ENCODE data around the gene MOK. TPM values are rescaled to one million over a fixed set of nuclear protein-coding genes. Genes with fewer than 3 reads are reported as not detected.

Gene MOK
- total RNA-seq, 1 experiment from 2014 or later, result 2.8 TPM

GRCh38 chr14:102277874-102278630, 26.9 kb downstream of the MOK start:
- Mint-ChIP-seq H3K27me3 (ENCODE audit: low read depth) (no peaks in the 10 kb centered on the region), H3K36me3 (ENCODE audit: insufficient read depth in 1 of 3, low read depth in 3 of 3) (peaks cover 0 to 2% (median 0%) of the 10 kb centered on the region in 3 experiments; a peak in 2 of 7 replicates), H3K9me3 (peaks cover 5 to 6% of the 10 kb centered on the region in 2 experiments; a peak in 4 of 5 replicates), H3K4me1 (peaks cover 9 to 12% of the 10 kb centered on the region in 2 experiments), H3K27ac (no peak overlapping the region), H3K4me3 (no peak overlapping the region)
- Histone ChIP-seq H2BK15ac (ENCODE audit: low read depth, low read length) (no peak overlapping the region), H3T11ph (ENCODE audit: low read length) (no peak overlapping the region), H2BK5ac (ENCODE audit: insufficient read length, low read length) (no peak overlapping the region), H3K14ac (ENCODE audit: insufficient read depth, low read length) (no peak overlapping the region), H3K9me3 (ENCODE audit: control insufficient read depth, low read depth, low read length) (no peaks in the 10 kb centered on the region), H2AFZ (ENCODE audit: low read length) (no peak overlapping the region), H2BK20ac (ENCODE audit: low read depth, low read length, poor library complexity, severe bottlenecking) (no peak overlapping the region), H2AK5ac (ENCODE audit: insufficient read length, low read length) (no peak overlapping the region), H3K79me1 (ENCODE audit: insufficient read depth, low read depth, low read length, poor library complexity, severe bottlenecking) (no peaks in the 10 kb centered on the region), H4K20me1 (ENCODE audit: control insufficient read depth, insufficient read depth, insufficient read length) (no peaks in the 10 kb centered on the region), H3K27me3 (ENCODE audit: insufficient read depth, low read length) (no peaks in the 10 kb centered on the region), H3K4me2 (ENCODE audit: insufficient read depth, insufficient read length, low read length) (no peak overlapping the region), H3K23me2 (ENCODE audit: insufficient read length, low read depth, low read length, poor library complexity, severe bottlenecking) (no peaks in the 10 kb centered on the region), H3K27ac (ENCODE audit: insufficient read length, low read depth, low read length) (no peak overlapping the region), H4K91ac (ENCODE audit: insufficient read length, low read depth, low read length) (no peak overlapping the region), H4K5ac (ENCODE audit: insufficient read length, low read depth, low read length) (no peak overlapping the region), H3K79me2 (ENCODE audit: insufficient read depth, low read length) (no peaks in the 10 kb centered on the region), H3K4ac (ENCODE audit: low read depth, low read length) (no peak overlapping the region), H2BK12ac (ENCODE audit: insufficient read length, low read depth, low read length) (no peak overlapping the region), H4K8ac (replicated peaks; ENCODE audit: insufficient read length, low read depth, low read length) (no peak overlapping the region), H3K23ac (ENCODE audit: insufficient read length, low read depth, low read length) (no peak overlapping the region), H3K56ac (ENCODE audit: insufficient read length, low read depth, low read length) (no peak overlapping the region), H3K4me1 (ENCODE audit: insufficient read depth, low read length) (no peaks in the 10 kb centered on the region), H3K9ac (ENCODE audit: extremely low read depth, insufficient read length, low read length) (no peak overlapping the region), H2BK120ac (ENCODE audit: low read depth, low read length, poor library complexity, severe bottlenecking) (no peak overlapping the region), H3K18ac (ENCODE audit: insufficient read length, low read depth, low read length) (no peak overlapping the region)
- WGBS (ENCODE audit: extremely low coverage, insufficient read length, low lambda C conversion rate), result no CpG with 5 or more reads among the region's 7 CpGs
- TF ChIP-seq CTCF (conservative IDR thresholded peaks at IDR 0.05), result no peak
- no peak for DNase-seq

Data from H9 (cell line).